GM19463 (cell line): ENCODE results near the gene PALM3.
"Not testable (repeated sequence)": the region's sequence is repeated elsewhere in the genome, so short reads cannot be mapped to it uniquely, and the experiment has no call there.

ENCODE experiments used
- ATAC-seq: cut with Tn5 transposase; IDR thresholded peaks from one replicate; pipeline ENCODE4 v1.9.1; 2021; ENCODE audit warnings: mild to moderate bottlenecking, moderate library complexity; ENCODE audit not compliant: unreplicated experiment

The PALM3 gene

DNA sequence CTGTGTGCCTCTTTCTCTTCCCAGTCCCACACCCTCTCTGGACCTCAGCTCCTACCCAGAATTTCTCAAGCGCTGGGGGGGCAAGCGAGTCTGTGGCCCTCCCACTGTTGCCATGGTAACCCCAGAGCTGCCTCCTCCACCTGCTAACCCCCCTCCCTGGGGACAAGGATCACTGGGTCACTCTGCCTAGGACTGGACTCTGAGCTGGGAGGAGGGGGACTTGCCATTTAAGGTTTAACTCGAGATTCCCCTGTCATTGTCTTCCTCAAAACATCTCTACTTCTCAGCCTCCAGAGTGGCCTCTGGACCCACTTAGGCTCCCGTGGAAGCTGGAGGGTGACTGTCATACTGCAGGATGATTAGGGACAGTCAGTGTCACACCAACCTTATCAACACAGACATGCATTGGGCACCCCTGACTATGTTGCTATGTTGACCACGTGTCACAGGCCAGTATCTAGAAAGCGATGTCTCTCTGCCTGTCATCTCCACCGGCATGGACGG, 2.2 kb downstream of the PALM3 start:
- no peak for ATAC-seq

GRCh38 chr19:14059093-14059480, 2.8 kb downstream of the PALM3 start:
- no peak for ATAC-seq

- ATAC-seq, result no peak
Observed at GRCh38 chr19:14058182-14059092, 3.4 kb downstream of the PALM3 start.

DNA sequence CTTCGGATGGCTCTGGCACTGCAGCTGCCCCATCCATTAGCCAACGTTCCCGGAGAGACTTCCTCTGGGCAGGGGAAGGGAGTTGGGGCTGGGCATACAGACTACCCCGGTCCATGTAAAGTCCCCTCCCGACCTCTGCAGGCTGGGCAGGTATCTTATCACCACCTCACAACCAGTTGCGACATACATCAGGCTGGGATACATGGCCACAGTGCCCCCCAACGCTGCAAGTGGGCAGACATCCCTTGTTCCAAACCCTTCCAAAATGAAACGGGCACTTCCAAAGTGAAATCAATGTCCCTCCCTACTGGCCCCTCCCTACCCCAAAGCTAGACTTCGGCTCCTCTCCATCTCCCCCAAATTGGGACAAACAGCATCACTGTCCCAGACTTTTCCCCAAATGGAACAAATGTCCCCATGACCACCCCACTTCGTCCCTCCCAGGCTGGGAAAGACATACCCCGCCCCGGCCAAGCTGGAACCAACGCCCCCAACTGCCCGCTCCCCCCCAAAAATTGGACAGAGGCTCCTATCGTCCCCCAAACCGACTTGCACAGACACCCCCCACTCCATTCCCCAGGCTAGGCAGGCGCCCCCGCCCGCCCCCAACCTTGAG, 5.0 kb downstream of the PALM3 start:
- ATAC-seq, result no peak

- no peak for ATAC-seq
Observed at GRCh38 chr19:14056069-14056666, 5.7 kb downstream of the PALM3 start.

DNA sequence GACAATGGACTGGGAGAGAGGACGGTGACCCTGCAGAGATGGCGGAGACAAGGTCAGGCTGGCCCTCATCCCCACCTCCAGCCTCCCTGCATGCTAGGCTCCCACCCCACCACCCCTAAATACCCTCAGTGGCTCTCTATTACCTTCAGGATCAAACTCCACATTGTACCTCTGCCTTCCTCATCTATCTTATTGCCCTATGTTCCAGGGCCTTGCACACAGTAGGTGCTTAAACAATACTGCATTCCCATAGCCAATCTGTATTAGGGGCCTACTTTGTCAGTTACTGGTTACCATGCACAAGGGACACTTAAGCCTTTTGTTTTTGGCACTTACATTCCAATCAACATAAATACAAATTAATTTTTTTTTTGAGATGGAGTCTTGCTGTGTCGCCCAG, 6.5 kb downstream of the PALM3 start:
- ATAC-seq, result no peak

DNA sequence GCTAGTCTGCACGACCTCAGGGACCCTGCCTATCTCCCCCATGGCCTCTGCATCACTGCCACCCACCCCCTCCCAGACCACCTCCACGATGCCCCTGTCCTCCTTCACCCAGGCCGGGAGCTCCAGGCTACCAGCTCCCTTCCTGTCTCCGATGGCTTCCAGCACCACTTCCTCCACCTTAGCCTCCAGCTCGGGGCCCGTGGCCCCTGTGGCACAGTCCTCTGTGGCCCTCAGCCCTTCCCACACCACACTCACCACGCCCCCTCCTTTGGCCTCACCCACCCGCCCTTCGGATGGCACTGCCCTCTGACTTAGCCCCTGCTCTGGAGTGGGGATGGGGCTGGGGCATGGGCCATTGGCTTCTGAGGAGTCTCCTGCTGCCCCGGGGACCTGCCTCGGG, 7.2 kb downstream of the PALM3 start:
- no peak for ATAC-seq

- ATAC-seq, result no peak
Observed at GRCh38 chr19:14054099-14054498, 7.8 kb downstream of the PALM3 start.

DNA sequence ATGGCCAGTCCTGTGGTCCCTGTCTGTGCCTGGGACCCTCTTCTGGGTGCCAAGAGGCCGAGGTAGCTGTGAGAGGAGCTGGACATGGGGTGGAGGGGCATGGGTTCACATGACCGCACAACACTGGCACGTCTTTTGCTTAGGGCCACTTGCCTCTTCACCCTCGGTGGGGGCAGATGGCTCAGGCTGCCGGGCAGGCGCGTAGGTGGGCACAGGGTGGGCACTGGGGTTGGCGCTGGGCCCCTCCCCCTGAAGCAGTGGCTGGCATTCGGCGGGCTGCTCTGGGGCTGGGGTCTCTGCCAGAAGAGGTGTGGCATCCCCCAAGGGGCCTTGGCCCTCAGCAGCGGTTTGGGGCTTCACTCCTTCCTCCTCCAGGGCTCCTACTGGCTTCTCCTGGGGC, 8.4 kb downstream of the PALM3 start:
- no peak for ATAC-seq

DNA sequence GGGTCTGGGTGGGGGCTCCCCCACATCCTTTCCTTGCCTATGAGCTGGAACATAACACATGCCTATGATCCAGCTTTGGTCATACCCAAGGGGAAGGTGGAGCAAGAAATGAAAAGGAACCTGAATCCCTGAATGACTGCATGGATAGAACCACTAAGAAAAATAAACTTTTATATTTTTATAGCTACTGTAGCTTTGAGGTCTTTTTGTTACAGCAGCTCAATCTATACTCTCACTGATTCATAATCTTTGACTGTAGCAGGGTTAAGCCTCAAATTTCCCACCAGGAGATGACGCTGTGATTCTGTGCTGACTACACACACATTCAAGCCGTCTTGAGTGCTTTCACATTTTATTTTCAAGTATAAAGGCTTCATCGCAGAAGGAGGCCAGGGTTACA, 8.8 kb downstream of the PALM3 start:
- ATAC-seq, result no peak

GRCh38 chr19:14052470-14052869, 9.4 kb downstream of the PALM3 start:
- ATAC-seq, result no peak

GRCh38 chr19:14051980-14052379, 9.9 kb downstream of the PALM3 start:
- ATAC-seq, result no peak

DNA sequence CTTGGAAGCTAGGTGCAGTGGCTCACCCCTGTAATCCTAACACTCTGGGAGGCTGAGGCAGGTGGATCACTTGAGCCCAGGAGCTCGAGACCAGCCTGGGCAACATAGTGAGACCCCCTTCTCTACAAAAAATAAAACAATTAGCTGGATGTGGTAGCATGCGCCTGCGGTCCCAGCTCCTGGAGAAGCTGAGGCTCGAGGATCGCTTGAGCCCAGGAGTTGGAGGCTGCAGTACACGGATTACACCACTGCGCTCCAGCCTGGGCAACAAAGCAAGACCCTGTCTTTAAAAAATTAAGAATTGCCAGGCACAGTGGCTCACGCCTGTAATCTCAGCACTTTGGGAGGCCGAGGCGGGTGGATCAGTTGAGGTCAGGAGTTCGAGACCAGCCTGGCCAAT, 10.9 kb downstream of the PALM3 start:
- ATAC-seq, result not testable (repeated sequence)

- no peak for ATAC-seq
Observed at GRCh38 chr19:14050512-14050911, 11.4 kb downstream of the PALM3 start.

- no peak for ATAC-seq
Observed at GRCh38 chr19:14048443-14049153, 13.3 kb downstream of the PALM3 start.

DNA sequence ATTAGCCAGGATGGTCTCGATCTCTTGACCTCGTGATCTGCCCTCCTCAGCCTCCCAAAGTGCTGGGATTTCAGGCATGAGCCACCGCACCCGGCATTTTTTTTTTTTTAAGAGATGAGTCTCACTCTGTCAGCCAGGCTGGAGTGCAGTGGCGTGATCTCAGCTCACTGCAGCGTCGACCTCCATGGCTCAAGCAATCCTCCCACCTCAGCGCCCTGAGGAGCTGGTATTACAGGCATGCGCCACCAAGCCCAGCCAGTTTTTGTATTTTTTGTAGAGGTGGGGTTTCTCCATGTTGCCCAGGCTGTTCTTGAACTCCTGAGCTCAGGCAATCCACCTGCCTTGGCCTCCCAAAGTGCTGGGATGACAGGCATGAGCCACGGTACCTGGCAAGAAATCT, 14.0 kb downstream of the PALM3 start:
- not testable (repeated sequence) for ATAC-seq

- not testable (repeated sequence) for ATAC-seq
Observed at GRCh38 chr19:14042659-14043608, 18.9 kb downstream of the PALM3 start.

GRCh38 chr19:14039181-14039580, 22.7 kb downstream of the PALM3 start:
- ATAC-seq, result no peak

DNA sequence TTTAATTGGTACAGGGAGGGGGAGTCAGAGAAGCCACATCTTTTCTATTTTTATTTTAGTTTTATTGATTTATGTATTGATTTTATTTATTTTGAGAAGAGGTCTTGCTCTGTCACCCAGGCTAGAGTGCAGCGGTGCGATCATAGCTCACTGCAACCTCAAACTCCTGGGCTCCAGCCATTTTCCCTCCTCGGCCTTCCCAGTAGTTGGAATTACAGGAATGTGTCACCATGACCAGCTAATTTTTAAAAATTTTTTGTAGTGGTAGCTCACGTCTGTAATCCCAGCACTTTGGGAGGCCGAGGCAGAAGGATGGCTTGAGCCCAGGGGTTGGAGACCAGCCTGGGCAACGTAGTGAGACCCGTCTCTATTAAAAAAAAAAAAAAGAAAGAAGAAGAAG, 26.2 kb downstream of the PALM3 start:
- ATAC-seq, result no peak

DNA sequence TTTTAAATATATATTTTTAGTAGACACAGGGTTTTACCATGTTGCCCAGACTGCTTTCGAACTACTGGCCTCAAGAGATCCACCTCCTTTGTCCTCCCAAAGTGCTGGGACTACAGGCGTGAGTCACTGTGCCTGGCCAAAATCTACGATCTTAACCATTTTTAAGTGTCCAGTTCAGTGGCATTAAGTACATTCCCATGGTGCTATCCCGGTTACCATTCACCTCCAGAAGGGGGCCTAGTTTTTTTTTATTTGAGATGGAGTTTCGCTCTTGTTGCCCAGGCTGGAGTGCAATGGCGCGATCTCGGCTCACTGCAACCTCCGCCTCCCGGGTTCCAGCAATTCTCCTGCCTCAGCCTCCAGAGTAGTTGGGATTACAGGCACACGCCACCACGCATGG, 26.7 kb downstream of the PALM3 start:
- ATAC-seq, result not testable (repeated sequence)
